HG03558 (cell line): ENCODE results near the gene WDR75.
"Not testable (repeated sequence)": the region's sequence is repeated elsewhere in the genome, so short reads cannot be mapped to it uniquely, and the experiment has no call there.

Experiments used
- ATAC-seq: cut with Tn5 transposase; IDR thresholded peaks from one replicate; pipeline ENCODE4 v1.9.1; 2021; ENCODE audit warnings: moderate number of reproducible peaks; ENCODE audit not compliant: unreplicated experiment; ENCODE audit errors: extremely low read depth

Gene WDR75

GRCh38 chr2:189440947-189441708, at the start of gene WDR75:
Gene WDR75 (plus strand): TSS chr2:189441474. CDS start chr2:189441493, 19 bp downstream.
- ATAC-seq = peak; percentile 66

- ATAC-seq = no peak
These were observed 47.7 kb upstream of the WDR75 start for GRCh38 chr2:189393440-189394111.

- no peak for ATAC-seq
These were observed 46.7 kb upstream of the WDR75 start for GRCh38 chr2:189394525-189394924.

GRCh38 chr2:189402932-189403331, 38.3 kb upstream of the WDR75 start:
- no peak for ATAC-seq

GRCh38 chr2:189406586-189407233, 34.6 kb upstream of the WDR75 start:
- ATAC-seq = no peak

GRCh38 chr2:189407281-189408209, 33.7 kb upstream of the WDR75 start:
- no peak for ATAC-seq

GRCh38 chr2:189408294-189408693, 33.0 kb upstream of the WDR75 start:
- no peak for ATAC-seq

- no peak for ATAC-seq
These were observed 32.1 kb upstream of the WDR75 start for GRCh38 chr2:189409131-189409530.

GRCh38 chr2:189409647-189410046, 31.6 kb upstream of the WDR75 start:
- ATAC-seq = no peak

- no peak for ATAC-seq
These were observed 29.4 kb upstream of the WDR75 start for GRCh38 chr2:189411860-189412259.

GRCh38 chr2:189412330-189412953, 28.8 kb upstream of the WDR75 start:
- peak; percentile 85 for ATAC-seq

GRCh38 chr2:189413249-189413648, 28.0 kb upstream of the WDR75 start:
- ATAC-seq = no peak

- no peak for ATAC-seq
These were observed 19.6 kb upstream of the WDR75 start for GRCh38 chr2:189421644-189422043.

GRCh38 chr2:189424961-189425360, 16.3 kb upstream of the WDR75 start:
- ATAC-seq = no peak

GRCh38 chr2:189425676-189426075, 15.6 kb upstream of the WDR75 start:
- no peak for ATAC-seq

GRCh38 chr2:189426886-189427285, 14.4 kb upstream of the WDR75 start:
- no peak for ATAC-seq

GRCh38 chr2:189427872-189428271, 13.4 kb upstream of the WDR75 start:
- ATAC-seq = no peak

GRCh38 chr2:189430448-189430847, 10.8 kb upstream of the WDR75 start:
- not testable (repeated sequence) for ATAC-seq

- ATAC-seq = not testable (repeated sequence)
These were observed 5.5 kb upstream of the WDR75 start for GRCh38 chr2:189435803-189436202.

GRCh38 chr2:189437926-189438325, 3.3 kb upstream of the WDR75 start:
- no peak for ATAC-seq
